Gastroesophageal sphincter (tissue), 4 donors: ENCODE results near the gene SNX9. TPM values are rescaled to one million over a fixed set of nuclear protein-coding genes. Genes with fewer than 3 reads are reported as not detected.

ENCODE experiments used
- ATAC-seq: fragments of 150-250 bp; one replicate; pipeline ENCODE4 v1.9.1; 2016; ENCODE audit warnings: mild to moderate bottlenecking, moderate library complexity
- H3K27ac ChIP-seq, 4 donors: fragments of 200-600 bp; sonication (generic) in 3 of 4; 1 replicate in 3 of 4; 2 replicates in 1 of 4; pipeline ENCODE4 v1.5.1; 2016 to 2019
- H3K27me3 ChIP-seq: fragments of 200-600 bp; sonication (generic); one replicate; pipeline ENCODE4 v1.5.1; 2019
- H3K36me3 ChIP-seq, 2 donors: fragments of 200-600 bp; sonication (generic); one replicate each; pipeline ENCODE4 v1.5.1; 2019; ENCODE audit warnings: control low read depth in 1 of 2
- H3K4me1 ChIP-seq, 3 donors: fragments of 200-600 bp; sonication (generic); 1 replicate in 2 of 3; 2 replicates in 1 of 3; pipeline ENCODE4 v1.5.1; 2016 to 2019; ENCODE audit warnings: control low read depth in 2 of 3
- H3K4me3 ChIP-seq, 2 donors: fragments of 200-600 bp; sonication (generic); one replicate each; pipeline ENCODE4 v1.5.1; 2019; ENCODE audit warnings: mild to moderate bottlenecking in 1 of 2, moderate library complexity in 1 of 2
- H3K9me3 ChIP-seq, 3 donors: fragments of 200-600 bp; sonication (generic); one replicate each; pipeline ENCODE4 v1.5.1; 2017 to 2019; ENCODE audit warnings: control low read depth in 2 of 3
- CTCF ChIP-seq, 4 experiments: fragments of 200-600 bp in 2 of 4; fragments of 450-650 bp in 2 of 4; sonication (generic) in 1 of 4; IDR thresholded peaks; one replicate each; pipeline ENCODE4 v1.5.1; 2017 to 2019; ENCODE audit warnings: antibody characterized with exemption in 4 of 4, mild to moderate bottlenecking in 2 of 4, moderate library complexity in 2 of 4
- EP300 ChIP-seq: sonication (generic); formaldehyde crosslinking; IDR thresholded peaks from one replicate; pipeline ENCODE4 v1.6.1; 2017; ENCODE audit warnings: antibody characterized with exemption, mild to moderate bottlenecking
- POLR2A ChIP-seq, 2 donors: fragments of 450-650 bp; IDR thresholded peaks; one replicate each; pipeline ENCODE4 v1.6.1; 2017; ENCODE audit warnings: antibody characterized with exemption in 2 of 2, mild to moderate bottlenecking in 2 of 2, moderate library complexity in 1 of 2
- POLR2AphosphoS5 ChIP-seq: sonication (generic); formaldehyde crosslinking; IDR thresholded peaks from one replicate; pipeline ENCODE4 v1.6.1; 2017; ENCODE audit warnings: antibody characterized with exemption
- WGBS, 2 donors: methylation state at CpG; one replicate each; pipeline ENCODE4 v1.1.5; 2018; ENCODE audit warnings: low coverage in 1 of 2; 5-methylcytosine and 5-hydroxymethylcytosine counted together
- total RNA-seq, 4 donors: library from RNA; depleted of rRNA; stranded (reverse); fragments of >200 nt; gene quantifications; one replicate each; pipeline ENCODE4 v1.1.0, GENCODE V29; 2016

SNX9 gene
- total RNA-seq: 100 to 1,000 TPM in 1 of 4 donors, 10 to 100 TPM in 3; 68.3 to 101 (median 85.0) TPM

DNA sequence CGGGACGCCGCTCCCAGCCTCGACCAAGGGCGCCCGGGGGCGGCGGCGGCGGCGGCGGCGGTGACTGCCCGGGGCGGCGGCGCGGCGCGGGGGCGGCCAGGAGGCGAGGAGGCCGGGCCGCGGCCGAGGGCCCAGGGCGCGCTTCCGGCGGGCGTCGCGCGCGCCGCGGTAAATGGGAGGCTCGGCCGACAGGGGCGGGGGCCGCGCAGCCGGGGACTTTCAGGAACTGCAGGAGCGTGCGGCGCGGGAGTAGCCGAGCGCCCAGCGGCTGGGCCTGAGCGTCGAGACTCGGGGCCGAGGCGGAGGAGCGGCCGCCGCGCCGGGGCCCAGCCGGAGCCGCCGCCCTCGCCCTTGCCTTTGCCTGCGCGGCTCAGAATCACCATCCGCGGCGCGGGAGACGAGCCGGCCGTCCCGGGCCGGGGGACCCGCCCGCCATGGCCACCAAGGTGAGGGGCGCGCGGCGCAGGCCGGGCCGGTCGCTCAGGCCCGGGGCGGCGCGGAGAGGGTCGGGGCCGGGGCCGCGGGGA is at the start of gene SNX9:
SNX9 (plus strand) TSS at position 246 of the 527 bp plus-strand sequence; CDS start at position 435, 189 bp downstream.
- Histone ChIP-seq H3K4me1 (peaks cover 0 to 35% (median 11%) of the 10 kb centered on the region in 3 donors), H3K4me3 (peak within 1 kb of the TSS; percentile 65 to 85), H3K9me3 (no peaks in the 10 kb centered on the region), H3K36me3 (no peaks in the 10 kb centered on the region), H3K27ac (peak within 1 kb of the TSS; percentile 86 to 99 (median 96)), H3K27me3 (no peaks in the 10 kb centered on the region)
- peak; percentile 95 for ATAC-seq
- WGBS, 2 donors: no CpG with 5 or more reads among the region's 92 CpGs
- TF ChIP-seq POLR2AphosphoS5 (peak; percentile 72), POLR2A (IDR thresholded peaks at IDR 0.05) (peak; percentile 84 to 92), EP300 (no peak), CTCF (IDR thresholded peaks at IDR 0.05) (peak in 2 of 4 experiments; percentile 60 to 69)

DNA sequence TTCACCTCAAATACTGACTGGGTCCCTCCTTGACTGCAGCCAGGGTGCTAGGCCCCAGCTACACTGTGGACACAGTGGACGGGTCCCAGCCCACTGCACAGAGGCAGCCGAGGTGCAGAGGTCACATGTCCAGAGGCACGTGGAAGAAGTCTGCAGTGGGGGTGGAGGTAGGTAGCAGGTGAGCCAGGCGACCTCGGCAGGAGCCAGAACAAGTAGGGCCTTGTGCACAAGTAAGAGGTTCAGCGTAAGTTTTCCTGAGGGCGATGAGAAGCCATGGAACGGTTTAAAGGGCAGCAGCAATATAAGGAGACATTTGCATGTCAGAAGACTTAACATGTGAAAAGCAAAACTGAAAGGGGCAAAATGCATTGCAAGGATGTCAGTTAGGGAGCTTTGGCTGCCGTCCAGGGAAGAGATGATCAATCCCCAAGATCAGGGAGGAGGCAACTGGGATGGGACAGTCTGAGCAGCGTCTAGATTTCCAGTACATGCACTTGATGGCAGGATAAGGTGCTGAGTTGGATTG is 49.7 kb upstream of the SNX9 start:
- Histone ChIP-seq H3K4me1 (no peaks in the 10 kb centered on the region), H3K4me3 (no peak overlapping the region), H3K9me3 (peaks cover 0 to 12% (median 0%) of the 10 kb centered on the region in 3 donors), H3K27ac (no peak overlapping the region), H3K36me3 (no peaks in the 10 kb centered on the region), H3K27me3 (peaks cover 27% of the 10 kb centered on the region)
- TF ChIP-seq POLR2A (IDR thresholded peaks at IDR 0.05) (no peak), POLR2AphosphoS5 (no peak), EP300 (no peak), CTCF (IDR thresholded peaks at IDR 0.05) (no peak)
- 70 to 71% methylated on average over 2 to 7 of the region's 10 CpGs for WGBS, 2 donors
- ATAC-seq: no peak

GRCh38 chr6:157774153-157775135 is 48.6 kb upstream of the SNX9 start:
- Histone ChIP-seq H3K4me3 (no peak overlapping the region), H3K27ac (no peak overlapping the region), H3K36me3 (no peaks in the 10 kb centered on the region), H3K9me3 (peaks cover 0 to 12% (median 0%) of the 10 kb centered on the region in 3 donors), H3K27me3 (peaks cover 27% of the 10 kb centered on the region), H3K4me1 (no peaks in the 10 kb centered on the region)
- WGBS, 2 donors: 69 to 80% methylated on average over 5 to 10 of the region's 17 CpGs
- TF ChIP-seq EP300 (no peak), POLR2A (IDR thresholded peaks at IDR 0.05) (no peak), POLR2AphosphoS5 (no peak), CTCF (IDR thresholded peaks at IDR 0.05) (no peak)
- peak; percentile 76 for ATAC-seq

GRCh38 chr6:157775376-157775775 is 47.7 kb upstream of the SNX9 start:
- 69 to 94% methylated on average over 2 to 3 of the region's 3 CpGs for WGBS, 2 donors

More at GRCh38 chr6:157775376-157775775, 47.7 kb upstream of the SNX9 start:
- ATAC-seq: no peak
- TF ChIP-seq POLR2AphosphoS5 (no peak), CTCF (IDR thresholded peaks at IDR 0.05) (no peak), EP300 (no peak), POLR2A (IDR thresholded peaks at IDR 0.05) (no peak)
- Histone ChIP-seq H3K9me3 (peaks cover 0 to 12% (median 0%) of the 10 kb centered on the region in 3 donors), H3K4me1 (no peaks in the 10 kb centered on the region), H3K4me3 (no peak overlapping the region), H3K27ac (no peak overlapping the region), H3K27me3 (peaks cover 27% of the 10 kb centered on the region), H3K36me3 (no peaks in the 10 kb centered on the region)
